ENCODE results near the gene MDH1. TPM values are rescaled to one million over a fixed set of nuclear protein-coding genes. Genes with fewer than 3 reads are reported as not detected.
"Not testable (repeated sequence)": the region's sequence is repeated elsewhere in the genome, so short reads cannot be mapped to it uniquely, and the experiment has no call there.

Gene MDH1
- total RNA-seq, 6 experiments from 2014 or later: 96.4 to 266 (median 110) TPM

- peaks cover 0 to 49% (median 15%) of the 10 kb centered on the region in 4 donors for H3K36me3 ChIP-seq
- intact Hi-C loops (cut with DNase I): no loop called here
- ATAC-seq (peak in 2 of 4 donors; percentile 42 to 44), DNase-seq (no peak)
- H3K27me3 ChIP-seq: no peaks in the 10 kb centered on the region
- H3K27ac ChIP-seq: no peak overlapping the region
- H3K4me1 ChIP-seq: peaks cover 0 to 12% (median 1%) of the 10 kb centered on the region in 4 donors
- WGBS (ENCODE audit: insufficient coverage, low coverage, low lambda C conversion rate, missing lambda C conversion rate): 60% methylated on average over 2 of the region's 2 CpGs
- H3K4me3 ChIP-seq: no peak overlapping the region
- no peaks in the 10 kb centered on the region for H3K9me3 ChIP-seq
- TF ChIP-seq POLR2A (IDR thresholded peaks at IDR 0.05) (no peak), CTCF (IDR thresholded peaks at IDR 0.05) (no peak)
Observed at GRCh38 chr2:63596401-63596883, 7.7 kb downstream of the MDH1 start.

GRCh38 chr2:63598981-63599380 is 10.2 kb downstream of the MDH1 start:
- Histone ChIP-seq H3K4me3 (no peak overlapping the region), H3K4me1 (peaks cover 0 to 3% (median 0%) of the 10 kb centered on the region in 4 donors), H3K27ac (no peak overlapping the region), H3K36me3 (peaks cover 0 to 61% (median 16%) of the 10 kb centered on the region in 4 donors), H3K27me3 (no peaks in the 10 kb centered on the region), H3K9me3 (no peaks in the 10 kb centered on the region)
- no peak for TF ChIP-seq POLR2A (IDR thresholded peaks at IDR 0.05)
- TF ChIP-seq CTCF (IDR thresholded peaks at IDR 0.05): no peak
- intact Hi-C loops (cut with DNase I): no loop called here
- 82% methylated on average over 2 of the region's 2 CpGs for WGBS (ENCODE audit: insufficient coverage, low coverage, low lambda C conversion rate, missing lambda C conversion rate)
- DNase-seq (no peak), ATAC-seq (no peak)

- Histone ChIP-seq H3K9me3 (no peaks in the 10 kb centered on the region), H3K27me3 (no peaks in the 10 kb centered on the region), H3K4me3 (no peak overlapping the region), H3K27ac (no peak overlapping the region), H3K4me1 (peaks cover 0 to 3% (median 0%) of the 10 kb centered on the region in 4 donors), H3K36me3 (peaks cover 5 to 64% (median 27%) of the 10 kb centered on the region in 4 donors)
- intact Hi-C loops (cut with DNase I): no loop called here
- 90% methylated on average over 1 of the region's 1 CpG for WGBS (ENCODE audit: insufficient coverage, low coverage, low lambda C conversion rate, missing lambda C conversion rate)
- no peak for TF ChIP-seq CTCF (IDR thresholded peaks at IDR 0.05)
- TF ChIP-seq POLR2A (IDR thresholded peaks at IDR 0.05): no peak
- DNase-seq (no peak), ATAC-seq (no peak)
Observed at GRCh38 chr2:63600881-63601460, 12.2 kb downstream of the MDH1 start.

- H3K36me3 ChIP-seq: peaks cover 13 to 64% (median 28%) of the 10 kb centered on the region in 4 donors
- DNase-seq (no peak), ATAC-seq (no peak)
- H3K27ac ChIP-seq: no peak overlapping the region
- WGBS (ENCODE audit: insufficient coverage, low coverage, low lambda C conversion rate, missing lambda C conversion rate): 81% methylated on average over 4 of the region's 4 CpGs
- no peaks in the 10 kb centered on the region for H3K27me3 ChIP-seq
- TF ChIP-seq CTCF (IDR thresholded peaks at IDR 0.05) (no peak), POLR2A (IDR thresholded peaks at IDR 0.05) (no peak)
- no peak overlapping the region for H3K4me3 ChIP-seq
- intact Hi-C loops (cut with DNase I): no loop called here
- H3K9me3 ChIP-seq: no peaks in the 10 kb centered on the region
- no peaks in the 10 kb centered on the region for H3K4me1 ChIP-seq
Observed at GRCh38 chr2:63604666-63605065, 15.9 kb downstream of the MDH1 start.

- H3K27me3 ChIP-seq; ATAC-seq; H3K27ac ChIP-seq; H3K4me1 ChIP-seq; H3K9me3 ChIP-seq; intact Hi-C loops (cut with DNase I); DNase-seq; H3K4me3 ChIP-seq: not testable (repeated sequence)
- 78% methylated on average over 2 of the region's 8 CpGs for WGBS (ENCODE audit: insufficient coverage, low coverage, low lambda C conversion rate, missing lambda C conversion rate)
- peaks cover 11 to 35% (median 21%) of the 10 kb centered on the region in 4 donors for H3K36me3 ChIP-seq
Observed at GRCh38 chr2:63608865-63609264, 20.1 kb downstream of the MDH1 start.
